Activated naive CD8-positive, alpha-beta T cell (primary cell): ENCODE data around the gene HERPUD2.
A peak's percentile ranks its signal among the peaks of the same experiment; 100 is the strongest.
"Not testable (repeated sequence)": the region's sequence is repeated elsewhere in the genome, so short reads cannot be mapped to it uniquely, and the experiment has no call there.

Experiments used
- H3K27ac Mint-ChIP-seq: one replicate; pipeline ENCODE4 v1.8.0; 2021; ENCODE audit warnings: mixed read lengths
- H3K27me3 Mint-ChIP-seq: one replicate; pipeline ENCODE4 v1.8.0; 2021; ENCODE audit warnings: mixed read lengths
- H3K36me3 Mint-ChIP-seq: one replicate; pipeline ENCODE4 v1.8.0; 2021; ENCODE audit warnings: mixed read lengths
- H3K4me1 Mint-ChIP-seq: one replicate; pipeline ENCODE4 v1.8.0; 2021; ENCODE audit warnings: low read depth, mixed read lengths
- H3K4me3 Mint-ChIP-seq: one replicate; pipeline ENCODE4 v1.8.0; 2021; ENCODE audit warnings: mild to moderate bottlenecking, mixed read lengths
- H3K9me3 Mint-ChIP-seq: one replicate; pipeline ENCODE4 v1.8.0; 2021; ENCODE audit warnings: low read depth, mixed read lengths

The HERPUD2 gene

DNA sequence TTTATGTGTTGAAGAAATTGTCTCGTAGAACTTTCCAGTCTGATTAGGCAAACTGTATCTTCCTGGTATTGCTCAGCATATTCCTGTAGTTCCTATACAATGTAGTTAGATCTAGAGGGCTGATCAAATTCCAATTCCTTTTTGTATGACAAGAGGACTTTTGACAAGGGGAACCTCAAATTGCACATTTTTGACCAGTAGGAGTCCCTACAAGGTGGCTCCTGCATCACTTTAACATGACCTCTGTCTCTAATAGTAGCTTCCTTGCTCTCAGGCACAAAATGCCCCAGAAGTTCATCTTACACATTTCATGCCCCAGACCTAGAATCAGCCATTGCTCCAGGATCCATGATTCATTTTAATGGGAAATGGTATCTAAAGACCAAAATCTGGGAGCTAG is 18.7 kb downstream of the HERPUD2 start:
- Mint-ChIP-seq H3K9me3 (no peaks in the 10 kb centered on the region), H3K4me1 (peaks cover 66% of the 10 kb centered on the region), H3K27me3 (no peaks in the 10 kb centered on the region), H3K36me3 (peaks cover 6% of the 10 kb centered on the region), H3K27ac (peak overlapping the region; percentile 52), H3K4me3 (no peak overlapping the region)

DNA sequence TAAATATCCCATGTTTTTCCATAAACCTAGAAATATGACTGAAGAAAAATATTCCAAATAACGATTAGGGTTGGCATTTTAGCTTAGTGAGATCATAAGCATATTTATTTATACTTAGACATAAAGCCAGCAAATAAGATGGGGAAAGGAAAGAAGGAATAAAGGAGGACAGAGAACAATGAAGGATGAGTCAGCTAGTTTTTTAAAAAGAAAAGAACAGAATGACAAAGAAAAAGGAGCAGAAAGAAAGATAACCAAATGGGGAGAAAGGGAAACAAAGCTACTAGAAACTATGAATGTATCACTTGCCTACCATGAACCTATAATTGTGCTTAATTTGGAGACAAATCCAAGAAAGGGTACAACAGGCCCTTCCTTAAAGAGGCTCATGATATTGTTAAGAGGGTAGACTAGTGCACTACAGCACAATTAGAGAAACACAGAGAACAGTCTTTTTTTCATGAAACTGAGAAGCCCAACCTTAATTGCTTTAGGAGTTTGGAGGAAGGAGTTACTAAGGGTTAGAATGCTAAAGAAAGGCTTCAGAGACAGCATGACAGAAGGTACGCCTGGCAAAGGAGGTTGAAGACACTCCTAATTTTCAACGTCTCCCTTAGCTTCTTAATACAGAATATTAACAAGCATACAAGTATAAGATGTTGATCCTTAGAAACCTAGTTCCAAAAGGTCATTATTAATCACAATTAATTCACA is 23.9 kb downstream of the HERPUD2 start:
- peak overlapping the region; percentile 30 for H3K27ac Mint-ChIP-seq
- no peak overlapping the region for H3K4me3 Mint-ChIP-seq

DNA sequence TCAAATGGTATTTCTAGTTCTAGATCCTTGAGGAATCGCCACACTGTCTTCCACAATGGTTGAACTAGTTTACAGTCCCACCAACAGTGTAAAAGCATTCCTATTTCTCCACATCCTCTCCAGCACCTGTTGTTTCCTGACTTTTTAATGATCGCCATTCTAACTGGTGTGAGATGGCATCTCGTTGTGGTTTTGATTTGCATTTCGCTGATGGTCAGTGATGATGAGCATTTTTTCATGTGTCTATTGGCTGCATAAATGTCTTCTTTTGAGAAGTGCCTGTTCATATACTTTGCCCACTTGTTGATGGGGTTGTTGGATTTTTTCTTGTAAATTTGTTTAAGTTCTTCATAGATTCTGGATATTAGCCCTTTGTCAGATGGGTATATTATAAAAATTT is 34.5 kb downstream of the HERPUD2 start:
- H3K27me3 Mint-ChIP-seq, H3K4me3 Mint-ChIP-seq, H3K27ac Mint-ChIP-seq, H3K9me3 Mint-ChIP-seq: not testable (repeated sequence)
- Mint-ChIP-seq H3K4me1 (peaks cover 35% of the 10 kb centered on the region), H3K36me3 (peaks cover 41% of the 10 kb centered on the region)

More for the DNA sequence above, 23.9 kb downstream of the HERPUD2 start:
- Mint-ChIP-seq H3K4me1 (peaks cover 31% of the 10 kb centered on the region), H3K36me3 (peaks cover 14% of the 10 kb centered on the region), H3K27me3 (no peaks in the 10 kb centered on the region), H3K9me3 (no peaks in the 10 kb centered on the region)

DNA sequence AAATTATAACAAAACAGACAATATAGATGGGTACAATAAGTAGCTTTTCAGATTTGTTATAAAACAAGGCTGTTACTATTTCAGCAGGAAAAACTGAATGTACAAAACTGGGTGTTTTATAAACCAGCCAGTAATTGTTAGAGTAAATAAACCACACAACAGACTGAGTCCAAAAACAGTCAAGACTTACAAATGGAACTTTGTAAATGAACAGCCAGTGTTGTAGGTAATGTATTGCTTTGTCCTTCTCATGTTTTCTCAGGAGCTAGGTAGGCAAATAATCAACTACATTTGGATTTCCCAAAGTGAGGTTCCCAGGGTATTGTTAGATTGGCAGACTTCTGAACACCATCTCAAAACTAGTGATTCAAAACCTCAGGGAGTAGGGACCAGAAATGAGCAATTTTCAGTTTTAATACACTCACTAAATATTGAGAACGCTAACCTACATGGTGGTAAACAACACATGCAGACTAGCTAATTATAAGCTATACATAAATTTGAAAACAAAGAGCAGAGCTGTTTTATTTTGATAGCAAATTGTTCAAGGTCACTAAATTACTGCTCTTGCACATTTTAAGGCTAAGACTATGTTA is 36.2 kb downstream of the HERPUD2 start:
- Mint-ChIP-seq H3K4me1 (peaks cover 49% of the 10 kb centered on the region), H3K27me3 (no peaks in the 10 kb centered on the region), H3K9me3 (peaks cover 3% of the 10 kb centered on the region), H3K27ac (no peak overlapping the region), H3K36me3 (peaks cover 41% of the 10 kb centered on the region), H3K4me3 (no peak overlapping the region)

DNA sequence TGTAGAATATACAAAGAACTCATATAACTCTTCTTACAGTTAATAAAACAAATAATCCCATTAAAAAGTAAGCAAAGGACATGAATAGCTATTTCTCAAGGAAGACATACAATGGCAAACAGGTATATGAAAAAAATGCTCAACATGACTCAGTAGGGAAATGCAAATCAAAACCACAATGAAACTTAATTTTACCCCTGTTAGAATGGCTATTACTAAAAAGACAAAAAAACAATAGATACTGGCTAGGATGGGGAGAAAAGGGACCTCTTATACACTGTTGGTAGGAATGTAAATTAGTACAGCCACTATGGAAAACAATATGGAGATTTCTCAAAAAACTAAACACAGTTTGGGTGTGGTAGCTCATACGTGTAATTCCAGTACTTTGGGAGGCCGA is 37.8 kb downstream of the HERPUD2 start:
- Mint-ChIP-seq H3K9me3 (peaks cover 3% of the 10 kb centered on the region), H3K27ac (peak overlapping the region; percentile 70), H3K4me3 (no peak overlapping the region), H3K4me1 (peaks cover 64% of the 10 kb centered on the region), H3K27me3 (no peaks in the 10 kb centered on the region), H3K36me3 (peaks cover 49% of the 10 kb centered on the region)

DNA sequence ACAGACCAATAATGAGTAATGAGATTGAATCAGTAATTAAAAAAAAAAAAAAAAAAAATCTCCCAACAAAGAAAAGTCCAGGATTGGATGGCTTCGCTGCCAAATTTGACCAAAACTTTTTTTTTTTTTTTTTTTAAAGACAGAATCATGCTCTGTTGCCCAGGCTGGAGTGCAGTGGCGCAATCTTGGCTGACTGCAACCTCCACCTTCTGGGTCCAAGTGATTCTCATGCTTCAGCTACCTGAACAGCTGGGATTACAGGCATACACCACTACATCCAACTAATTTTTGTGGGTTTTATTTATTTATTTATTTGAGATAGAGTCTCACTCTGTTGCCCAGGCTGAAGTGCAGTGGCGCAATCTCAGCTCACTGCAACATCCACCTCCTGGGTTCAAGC is 40.4 kb downstream of the HERPUD2 start:
- H3K4me3 Mint-ChIP-seq, result not testable (repeated sequence)

DNA sequence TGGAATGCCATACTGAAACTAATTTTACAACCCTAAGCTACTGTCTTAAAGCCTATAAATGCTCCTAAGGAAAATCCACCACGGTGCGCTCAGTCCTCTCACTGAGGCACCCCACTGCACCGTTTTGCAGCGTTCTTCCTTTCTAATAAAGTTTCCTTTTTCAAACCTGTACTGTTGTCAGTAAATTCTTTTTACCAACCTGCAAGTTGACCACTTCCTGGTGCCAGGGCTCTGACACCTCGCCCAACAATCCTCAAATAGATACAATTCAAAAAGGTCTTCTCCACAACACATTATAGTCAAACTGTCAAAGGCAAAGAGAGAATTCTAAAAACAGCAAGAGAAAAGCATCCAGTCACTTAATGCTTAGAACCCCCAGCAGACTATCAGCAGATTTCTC is 42.8 kb downstream of the HERPUD2 start:
- Mint-ChIP-seq H3K4me1 (peaks cover 80% of the 10 kb centered on the region), H3K27ac (peak overlapping the region; percentile 87), H3K9me3 (no peaks in the 10 kb centered on the region), H3K36me3 (peaks cover 35% of the 10 kb centered on the region), H3K4me3 (peak overlapping the region; percentile 56), H3K27me3 (no peaks in the 10 kb centered on the region)

More for the DNA sequence above, 40.4 kb downstream of the HERPUD2 start:
- peaks cover 48% of the 10 kb centered on the region for H3K36me3 Mint-ChIP-seq
- peaks cover 76% of the 10 kb centered on the region for H3K4me1 Mint-ChIP-seq
- peak overlapping the region; percentile 30 for H3K27ac Mint-ChIP-seq
- H3K27me3 Mint-ChIP-seq, H3K9me3 Mint-ChIP-seq: not testable (repeated sequence)

DNA sequence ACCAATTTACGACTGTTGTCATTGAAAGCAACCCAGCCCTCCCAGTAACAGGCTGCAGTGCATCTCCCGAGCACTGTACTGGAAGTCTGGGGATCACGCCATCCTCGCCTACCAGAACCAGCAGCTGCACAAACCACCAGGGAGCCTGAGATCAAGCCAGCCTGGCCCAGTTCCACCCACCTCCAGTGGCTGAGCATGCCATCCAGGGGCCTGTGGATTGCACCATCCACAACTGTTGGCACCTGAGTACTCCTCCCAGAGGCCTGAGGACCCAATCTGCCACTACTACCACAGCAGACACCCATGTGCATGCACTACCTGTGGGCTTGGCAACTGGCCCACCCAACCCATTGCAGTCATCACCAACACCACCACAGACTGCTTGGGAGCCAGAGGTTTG is 44.2 kb downstream of the HERPUD2 start:
- peaks cover 80% of the 10 kb centered on the region for H3K4me1 Mint-ChIP-seq
- H3K36me3 Mint-ChIP-seq, result peaks cover 32% of the 10 kb centered on the region
- peak overlapping the region; percentile 7 for H3K27ac Mint-ChIP-seq
- H3K4me3 Mint-ChIP-seq, result no peak overlapping the region
- H3K9me3 Mint-ChIP-seq, result no peaks in the 10 kb centered on the region
- H3K27me3 Mint-ChIP-seq, result no peaks in the 10 kb centered on the region

DNA sequence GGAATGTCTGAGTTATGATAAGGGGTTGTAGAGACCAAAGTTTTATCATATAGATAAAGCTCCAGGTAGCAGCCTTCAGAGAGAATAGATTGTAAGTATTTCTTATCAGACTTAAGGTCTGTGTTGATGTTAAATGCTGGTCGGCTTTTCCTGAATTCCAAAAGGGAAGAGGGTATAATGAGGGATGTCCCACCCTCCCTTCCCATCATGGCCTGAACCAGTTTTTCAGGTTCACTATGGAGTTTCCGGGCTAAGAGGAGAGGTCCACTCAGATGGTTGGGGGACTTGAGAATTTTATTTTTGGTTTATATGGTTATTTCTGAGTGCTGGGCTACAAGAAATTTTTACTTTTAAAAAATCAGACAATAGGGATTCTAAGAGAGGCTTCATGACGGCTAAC is 45.2 kb downstream of the HERPUD2 start:
- Mint-ChIP-seq H3K36me3 (peaks cover 25% of the 10 kb centered on the region), H3K4me1 (peaks cover 77% of the 10 kb centered on the region), H3K27ac (peak overlapping the region; percentile 54)

DNA sequence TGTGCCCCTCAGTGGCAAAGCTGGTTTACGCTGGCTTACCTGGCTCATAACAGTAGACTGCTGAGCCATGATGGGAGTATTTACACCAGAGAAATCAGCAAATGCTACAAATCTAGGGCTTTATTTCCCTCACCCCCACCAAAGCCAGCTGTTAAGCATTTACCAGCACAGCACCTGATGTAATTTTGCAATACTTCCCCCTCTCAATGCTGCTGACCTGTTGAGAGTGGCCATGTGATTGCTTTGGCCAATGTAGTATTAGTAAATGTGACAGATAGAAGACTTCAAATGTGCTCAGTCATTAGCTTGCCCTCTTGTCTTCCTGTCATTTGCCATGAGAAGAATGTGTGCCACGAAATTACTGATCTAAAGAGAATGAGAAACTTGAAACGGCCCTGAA is 46.6 kb downstream of the HERPUD2 start:
- H3K36me3 Mint-ChIP-seq, result peaks cover 19% of the 10 kb centered on the region
- H3K9me3 Mint-ChIP-seq, result no peaks in the 10 kb centered on the region
- peak overlapping the region; percentile 46 for H3K27ac Mint-ChIP-seq
- peaks cover 74% of the 10 kb centered on the region for H3K4me1 Mint-ChIP-seq
- H3K27me3 Mint-ChIP-seq, result no peaks in the 10 kb centered on the region
- H3K4me3 Mint-ChIP-seq, result no peak overlapping the region

More for the DNA sequence above, 45.2 kb downstream of the HERPUD2 start:
- Mint-ChIP-seq H3K27me3 (no peaks in the 10 kb centered on the region), H3K9me3 (no peaks in the 10 kb centered on the region), H3K4me3 (no peak overlapping the region)

DNA sequence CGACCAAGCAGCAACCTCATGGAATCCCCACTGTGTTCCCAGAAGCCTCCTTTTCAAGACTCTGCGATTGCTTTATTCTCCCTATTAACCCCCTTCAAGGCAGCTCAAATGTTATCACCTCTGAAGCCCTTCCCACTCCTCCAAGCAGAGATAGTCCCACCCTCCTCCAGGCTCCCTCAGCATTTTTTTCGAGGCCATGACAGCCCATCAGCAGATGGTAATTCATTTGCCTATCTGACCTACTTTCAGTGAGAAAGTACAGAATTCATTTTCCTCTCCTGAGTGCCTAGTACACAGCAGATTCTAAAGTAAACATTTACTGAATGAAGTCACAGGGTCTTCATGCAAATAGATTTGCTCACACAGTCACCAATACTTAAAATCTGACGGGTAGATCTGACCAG is 47.8 kb downstream of the HERPUD2 start:
- no peaks in the 10 kb centered on the region for H3K27me3 Mint-ChIP-seq
- H3K9me3 Mint-ChIP-seq, result no peaks in the 10 kb centered on the region
- H3K27ac Mint-ChIP-seq, result peak overlapping the region; percentile 54
- H3K36me3 Mint-ChIP-seq, result peaks cover 13% of the 10 kb centered on the region
- H3K4me1 Mint-ChIP-seq, result peaks cover 73% of the 10 kb centered on the region
- H3K4me3 Mint-ChIP-seq, result peak overlapping the region; percentile 6

DNA sequence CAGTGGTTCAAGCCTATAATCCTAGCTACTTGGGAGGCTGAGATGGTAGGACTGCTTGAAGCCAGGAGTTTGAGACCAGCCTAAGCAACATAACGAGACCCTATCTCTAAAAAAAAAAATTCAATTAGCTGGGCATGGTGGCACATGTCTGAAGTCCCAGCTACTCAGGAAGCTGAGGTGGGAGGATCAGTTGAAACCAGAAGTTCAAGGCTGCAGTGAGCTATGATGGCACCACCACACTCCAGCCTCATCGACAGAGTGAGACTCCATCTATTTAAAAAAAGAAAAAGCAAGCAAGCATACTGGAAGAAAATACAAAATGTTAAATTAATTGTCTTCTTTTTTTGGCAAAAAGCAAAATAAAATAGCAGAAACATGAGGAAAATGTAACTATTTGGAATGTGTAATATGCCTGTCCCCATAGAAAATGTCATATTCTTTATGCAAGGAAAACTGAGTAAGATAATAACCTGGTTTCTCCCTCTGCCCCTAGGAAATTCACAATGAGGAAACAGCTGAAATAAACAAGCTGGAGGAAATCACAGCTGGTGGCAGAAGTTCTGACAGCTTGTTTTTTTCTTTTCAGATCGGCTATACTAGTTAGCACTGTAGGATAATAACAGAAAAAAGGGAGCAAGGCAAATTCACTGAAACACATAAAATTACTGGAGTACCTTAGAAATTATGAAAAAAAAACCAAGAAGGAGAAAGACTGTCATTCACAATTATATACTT is 48.5 kb downstream of the HERPUD2 start:
- Mint-ChIP-seq H3K27me3 (no peaks in the 10 kb centered on the region), H3K36me3 (peaks cover 10% of the 10 kb centered on the region), H3K4me3 (peak overlapping the region; percentile 66), H3K4me1 (peaks cover 75% of the 10 kb centered on the region), H3K9me3 (no peaks in the 10 kb centered on the region), H3K27ac (peak overlapping the region; percentile 54)

DNA sequence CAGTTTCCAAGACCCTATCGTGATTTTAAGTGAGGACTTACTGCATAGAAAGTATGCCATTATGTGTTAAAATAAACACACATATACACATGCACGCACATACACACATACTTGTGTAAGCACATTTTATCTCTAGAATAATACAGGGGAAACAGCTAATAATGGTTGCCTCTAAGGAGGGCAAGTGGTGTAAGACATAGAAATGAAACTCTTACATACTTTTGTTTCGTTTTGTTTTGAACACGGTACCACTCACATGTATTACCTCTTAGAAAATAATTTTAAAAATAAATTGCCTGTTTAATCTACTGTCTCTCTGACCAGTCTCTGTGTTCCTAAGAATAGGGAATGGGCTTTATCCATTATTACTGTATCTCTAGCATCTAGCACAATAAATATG is 49.2 kb downstream of the HERPUD2 start:
- H3K4me1 Mint-ChIP-seq, result peaks cover 71% of the 10 kb centered on the region

DNA sequence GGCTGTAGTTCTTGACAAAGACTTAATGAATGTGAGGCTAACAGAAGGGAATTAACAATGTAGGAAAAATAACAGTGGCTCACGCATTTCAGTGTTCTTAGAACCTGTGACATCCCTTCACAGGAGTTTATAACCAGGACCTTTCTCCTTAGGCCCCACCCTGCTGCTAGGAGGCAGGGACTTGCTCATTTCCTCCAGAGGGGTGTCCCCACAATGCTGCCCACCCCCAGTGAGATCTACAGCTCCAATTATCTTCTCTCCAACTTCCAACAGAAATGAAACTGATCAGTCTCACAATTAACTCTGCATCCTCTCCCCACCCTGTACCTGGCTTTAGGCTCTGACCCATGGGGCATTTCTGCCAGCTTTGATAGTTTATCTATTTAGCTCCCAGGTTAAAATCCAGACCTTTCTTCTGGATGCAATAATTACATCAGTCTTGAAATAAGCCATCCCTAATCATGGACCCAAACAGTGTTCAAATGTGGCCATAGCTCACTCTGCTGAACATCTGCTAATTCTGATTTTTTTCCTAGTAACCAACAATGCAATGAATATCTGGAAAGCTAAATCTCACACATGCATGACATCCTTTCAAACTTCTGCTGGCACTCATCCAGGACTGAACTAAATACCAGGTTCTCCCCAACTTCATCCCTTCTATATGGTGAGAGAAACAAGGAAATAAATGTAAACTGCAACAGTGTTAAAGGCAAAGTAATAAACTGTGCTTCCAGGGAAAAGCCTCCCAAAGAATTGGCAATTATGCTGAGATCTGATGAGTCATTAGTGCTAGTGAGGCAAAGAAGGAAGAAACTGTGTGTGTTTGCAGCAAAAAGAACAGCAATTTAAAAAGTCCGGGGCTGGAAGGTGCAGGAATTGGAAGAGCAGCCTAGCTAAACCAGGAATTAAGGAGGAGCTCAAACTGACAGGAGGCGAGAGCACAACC is 64.6 kb downstream of the HERPUD2 start:
- no peak overlapping the region for H3K4me3 Mint-ChIP-seq
- no peaks in the 10 kb centered on the region for H3K9me3 Mint-ChIP-seq
- H3K27ac Mint-ChIP-seq, result peak overlapping the region; percentile 24
- no peaks in the 10 kb centered on the region for H3K4me1 Mint-ChIP-seq
- H3K36me3 Mint-ChIP-seq, result no peaks in the 10 kb centered on the region
- H3K27me3 Mint-ChIP-seq, result no peaks in the 10 kb centered on the region

More for the DNA sequence above, 49.2 kb downstream of the HERPUD2 start:
- H3K4me3 Mint-ChIP-seq, result no peak overlapping the region
- no peaks in the 10 kb centered on the region for H3K9me3 Mint-ChIP-seq
- H3K36me3 Mint-ChIP-seq, result peaks cover 8% of the 10 kb centered on the region
- no peaks in the 10 kb centered on the region for H3K27me3 Mint-ChIP-seq
- H3K27ac Mint-ChIP-seq, result no peak overlapping the region
